Neural crest cell (in vitro differentiated cells): ENCODE measurements around the gene RAPGEF5. TPM values are rescaled to one million over a fixed set of nuclear protein-coding genes. Genes with fewer than 3 reads are reported as not detected.

Experiments used
- DNase-seq: peaks from one replicate; pipeline ENCODE4 v3.0.0; 2021; ENCODE audit warnings: low read depth, mixed read lengths, low spot score
- H3K27ac Mint-ChIP-seq: one replicate; pipeline ENCODE4 v1.8.0; 2021; ENCODE audit warnings: mild to moderate bottlenecking, mixed read lengths; ENCODE audit not compliant: unreplicated experiment
- H3K27me3 Mint-ChIP-seq: 2 replicates; pipeline ENCODE4 v1.8.0; 2021; ENCODE audit warnings: low read depth, mild to moderate bottlenecking, mixed read lengths
- H3K36me3 Mint-ChIP-seq: 2 replicates; pipeline ENCODE4 v1.8.0; 2021; ENCODE audit warnings: low read depth, mild to moderate bottlenecking, mixed read lengths
- H3K4me1 Mint-ChIP-seq: 2 replicates; pipeline ENCODE4 v1.8.0; 2021; ENCODE audit warnings: mixed read lengths
- H3K4me3 Mint-ChIP-seq: one replicate; pipeline ENCODE4 v1.8.0; 2021; ENCODE audit warnings: mild to moderate bottlenecking, mixed read lengths
- H3K9me3 Mint-ChIP-seq: 2 replicates; pipeline ENCODE4 v1.8.0; 2021; ENCODE audit warnings: mixed read lengths
- CTCF ChIP-seq: fragments of 200-600 bp; sonication (generic); conservative IDR thresholded peaks from 2 replicates; pipeline ENCODE4 v1.5.0; 2021; ENCODE audit warnings: antibody characterized with exemption, mild to moderate bottlenecking
- total RNA-seq: library from RNA; stranded (reverse); gene quantifications from 2 replicates; pipeline ENCODE4 v1.2.1, GENCODE V29; 2021

RAPGEF5 gene
- total RNA-seq, 1 donor from 2014 or later = 6.0 TPM

- Mint-ChIP-seq H3K27ac (peak overlapping the region; percentile 27), H3K9me3 (no peaks in the 10 kb centered on the region), H3K4me1 (peaks cover 39% of the 10 kb centered on the region), H3K4me3 (no peak overlapping the region), H3K27me3 (no peaks in the 10 kb centered on the region), H3K36me3 (no peaks in the 10 kb centered on the region)
- no peak for DNase-seq
- no peak for TF ChIP-seq CTCF
Measured at GRCh38 chr7:22159341-22159740, 197.6 kb downstream of the RAPGEF5 start.

- Mint-ChIP-seq H3K4me3 (no peak overlapping the region), H3K36me3 (no peaks in the 10 kb centered on the region), H3K9me3 (no peaks in the 10 kb centered on the region), H3K27ac (no peak overlapping the region), H3K4me1 (peaks cover 57% of the 10 kb centered on the region), H3K27me3 (no peaks in the 10 kb centered on the region)
- TF ChIP-seq CTCF = no peak
- DNase-seq = no peak
Measured at GRCh38 chr7:22157552-22157951, 199.4 kb downstream of the RAPGEF5 start.

- Mint-ChIP-seq H3K4me1 (peaks cover 57% of the 10 kb centered on the region), H3K9me3 (no peaks in the 10 kb centered on the region)
- no peak for TF ChIP-seq CTCF
Measured at GRCh38 chr7:22156205-22156604, 200.7 kb downstream of the RAPGEF5 start.

GRCh38 chr7:22154143-22154529 lies 202.8 kb downstream of the RAPGEF5 start:
- Mint-ChIP-seq H3K27ac (peak overlapping the region; percentile 94), H3K36me3 (no peaks in the 10 kb centered on the region), H3K27me3 (no peaks in the 10 kb centered on the region), H3K4me1 (peaks cover 57% of the 10 kb centered on the region), H3K4me3 (peak overlapping the region; percentile 38), H3K9me3 (no peaks in the 10 kb centered on the region)
- no peak for DNase-seq
- TF ChIP-seq CTCF = no peak

More at GRCh38 chr7:22156205-22156604, 200.7 kb downstream of the RAPGEF5 start:
- Mint-ChIP-seq H3K4me3 (no peak overlapping the region), H3K36me3 (no peaks in the 10 kb centered on the region), H3K27me3 (no peaks in the 10 kb centered on the region), H3K27ac (no peak overlapping the region)
- no peak for DNase-seq

- H3K4me1 Mint-ChIP-seq = peaks cover 57% of the 10 kb centered on the region
- TF ChIP-seq CTCF = no peak
- DNase-seq = no peak
- peak overlapping the region; percentile 38 for H3K4me3 Mint-ChIP-seq
- peak overlapping the region; percentile 94 for H3K27ac Mint-ChIP-seq
- H3K27me3 Mint-ChIP-seq = no peaks in the 10 kb centered on the region
- peaks cover under 1% of the 10 kb centered on the region for H3K36me3 Mint-ChIP-seq
- no peaks in the 10 kb centered on the region for H3K9me3 Mint-ChIP-seq
Measured at GRCh38 chr7:22153432-22154142, 203.4 kb downstream of the RAPGEF5 start.
